HepG2 (cell line): ENCODE measurements around the gene ADAMTS2. TPM values are rescaled to one million over a fixed set of nuclear protein-coding genes. Genes with fewer than 3 reads are reported as not detected.

ENCODE experiments used
- EHMT2 ChIP-seq: fragments of 200-600 bp; sonication (generic); IDR thresholded peaks from 2 replicates; pipeline ENCODE4 v1.7.0; 2017; ENCODE audit warnings: antibody characterized with exemption, low read depth, low read length, borderline replicate concordance
- FOXJ3 ChIP-seq: sonication (generic); formaldehyde crosslinking; IDR thresholded peaks from 2 replicates; pipeline ENCODE4 v1.4.0; 2020; ENCODE audit warnings: missing genetic modification reagents, mild to moderate bottlenecking, borderline replicate concordance
- FOXK1 ChIP-seq: sonication (generic); formaldehyde crosslinking; IDR thresholded peaks from 2 replicates; pipeline ENCODE4 v1.4.0; 2020; ENCODE audit warnings: low read depth, missing genetic modification reagents, borderline replicate concordance
- FOXK2 ChIP-seq: fragments of 450-650 bp; IDR thresholded peaks from 2 replicates; pipeline ENCODE4 v1.6.1; 2016
- KLF9 ChIP-seq: IDR thresholded peaks from 2 replicates; pipeline ENCODE4 v1.6.1; 2016; ENCODE audit warnings: low read depth
- MAF1 ChIP-seq: sonication (generic); formaldehyde crosslinking; IDR thresholded peaks from 2 replicates; pipeline ENCODE4 v1.5.0; 2020; ENCODE audit warnings: missing genetic modification reagents, borderline replicate concordance
- PITX1 ChIP-seq: sonication (generic); formaldehyde crosslinking; IDR thresholded peaks from 2 replicates; pipeline ENCODE4 v1.5.1; 2020; ENCODE audit warnings: mild to moderate bottlenecking, missing genetic modification reagents
- POGZ ChIP-seq: sonication (generic); formaldehyde crosslinking; IDR thresholded peaks from 2 replicates; pipeline ENCODE4 v1.4.0; 2020; ENCODE audit warnings: mild to moderate bottlenecking, missing genetic modification reagents
- RFXANK ChIP-seq: IDR thresholded peaks from 2 replicates; pipeline ENCODE4 v1.6.1; 2016
- SIX1 ChIP-seq: sonication (generic); formaldehyde crosslinking; IDR thresholded peaks from 2 replicates; pipeline ENCODE4 v1.4.0; 2020; ENCODE audit warnings: missing genetic modification reagents, borderline replicate concordance
- THAP7 ChIP-seq: sonication (generic); formaldehyde crosslinking; IDR thresholded peaks from 2 replicates; pipeline ENCODE4 v1.8.1; 2023; ENCODE audit warnings: mild to moderate bottlenecking, missing genetic modification reagents
- THRA ChIP-seq: sonication (generic); formaldehyde crosslinking; IDR thresholded peaks from 2 replicates; pipeline ENCODE4 v1.4.0; 2020; ENCODE audit warnings: missing genetic modification reagents, borderline replicate concordance
- TIGD3 ChIP-seq: sonication (generic); formaldehyde crosslinking; IDR thresholded peaks from 2 replicates; pipeline ENCODE4 v1.5.1; 2020; ENCODE audit warnings: mild to moderate bottlenecking, missing genetic modification reagents, borderline replicate concordance
- ZNF296 ChIP-seq: sonication (generic); formaldehyde crosslinking; conservative IDR thresholded peaks from 2 replicates; pipeline ENCODE4 v1.5.0; 2020; ENCODE audit warnings: mild to moderate bottlenecking, missing genetic modification reagents
- ZNF407 ChIP-seq: sonication (generic); formaldehyde crosslinking; IDR thresholded peaks from one replicate; pipeline ENCODE4 v1.5.1; 2020; ENCODE audit warnings: mild to moderate bottlenecking, missing genetic modification reagents; ENCODE audit errors: not compliant biosample characterization
- ZNF552 ChIP-seq: sonication (generic); formaldehyde crosslinking; IDR thresholded peaks from 2 replicates; pipeline ENCODE4 v1.9.0; 2022; ENCODE audit warnings: missing genetic modification reagents, mild to moderate bottlenecking, borderline replicate concordance
- ZNF558 ChIP-seq: sonication (generic); formaldehyde crosslinking; IDR thresholded peaks from 2 replicates; pipeline ENCODE4 v1.9.0; 2022; ENCODE audit warnings: mild to moderate bottlenecking, missing genetic modification reagents, borderline replicate concordance
- ZNF816 ChIP-seq: sonication (generic); formaldehyde crosslinking; IDR thresholded peaks from 2 replicates; pipeline ENCODE4 v1.8.0; 2022; ENCODE audit warnings: missing genetic modification reagents, mild to moderate bottlenecking, borderline replicate concordance
- polyA plus RNA-seq, 8 experiments: library from polyadenylated mRNA; depleted of rRNA in 3 of 8; stranded (reverse) in 7 of 8; unstranded in 1 of 8; fragments of >200 nt; fragmentation: Illumina TruSeq in 4 of 8; extraction: Trizol in 4 of 8; gene quantifications; 2 replicates each; pipeline versions ENCODE4 v1.2.1 to v1.2.3, GENCODE V29; 2011 to 2016; ENCODE audit warnings: low read depth in 4 of 8, missing spikeins in 1 of 8, mixed read lengths in 1 of 8; ENCODE audit not compliant: insufficient read depth in 1 of 8
- total RNA-seq, 5 experiments: library from RNA; depleted of rRNA; stranded (reverse); fragments of >200 nt; fragmentation: Illumina TruSeq; extraction: Trizol; gene quantifications; 2 replicates each; pipeline ENCODE4 v1.2.3, GENCODE V29; 2016; ENCODE audit warnings: low read depth in 1 of 5

Gene ADAMTS2
- total and polyA plus RNA-seq, 2 of the 13 experiments (the other 11 are each of a cell fraction or from before 2014, with no cell fraction given): 0.24 to 3.5 TPM

- TF ChIP-seq ZNF552 (CRISPR knock-in tag): no peak
- no peak for TF ChIP-seq RFXANK
- TF ChIP-seq FOXK1: no peak
- TF ChIP-seq ZNF296 (CRISPR knock-in tag): no peak
- TF ChIP-seq FOXK2: no peak
- TF ChIP-seq THRA (CRISPR knock-in tag): peak; percentile 71; the same call in 1 of the 2 replicates
- TF ChIP-seq SIX1 (CRISPR knock-in tag): no peak
- no peak for TF ChIP-seq MAF1
- TF ChIP-seq ZNF407 (CRISPR knock-in tag): no peak
- TF ChIP-seq THAP7: no peak
- no peak for TF ChIP-seq POGZ (CRISPR knock-in tag)
- no peak for TF ChIP-seq EHMT2
- no peak for TF ChIP-seq KLF9 (CRISPR knock-in tag)
- TF ChIP-seq ZNF816 (CRISPR knock-in tag): no peak
- TF ChIP-seq FOXJ3 (CRISPR knock-in tag): no peak
- TF ChIP-seq TIGD3: no peak
- TF ChIP-seq ZNF558 (CRISPR knock-in tag): no peak
- no peak for TF ChIP-seq PITX1
These were observed 79.6 kb downstream of the ADAMTS2 start (continued) for GRCh38 chr5:179265514-179266290.
